Measurements from ENCODE around the gene NETO1. TPM values are rescaled to one million over a fixed set of nuclear protein-coding genes. Genes with fewer than 3 reads are reported as not detected.

NETO1 gene
- total and polyA plus RNA-seq, 2 experiments from 2014 or later, result 10.8 to 20.7 TPM

- Mint-ChIP-seq H3K9me3 (peaks cover 10% of the 10 kb centered on the region; the same call in 2 of the 3 replicates), H3K36me3 (ENCODE audit: low read depth) (peaks cover 30% of the 10 kb centered on the region; the same call in 2 of the 3 replicates), H3K4me3 (no peak overlapping the region), H3K4me1 (peaks cover 21% of the 10 kb centered on the region), H3K27ac (peak overlapping the region; percentile 12; the same call in 1 of the 2 replicates), H3K27me3 (ENCODE audit: insufficient read depth, low read depth, poor library complexity) (peaks cover 2% of the 10 kb centered on the region)
- H3K79me2 ChIP-seq (replicated peaks; ENCODE audit: insufficient read depth), result no peaks in the 10 kb centered on the region
- ATAC-seq, result no peak
- H3K4me3 ChIP-seq, result no peak overlapping the region
- TF ChIP-seq NANOG (IDR thresholded peaks at IDR 0.05; ENCODE audit: borderline replicate concordance), result no peak
- TF ChIP-seq CTCF (conservative IDR thresholded peaks at IDR 0.05; ENCODE audit: low read depth in 2 of 2), result no peak
- TF ChIP-seq POLR2AphosphoS5 (IDR thresholded peaks at IDR 0.05; ENCODE audit: low read depth), result no peak
- TF ChIP-seq ETS1 (IDR thresholded peaks at IDR 0.05), result no peak
- TF ChIP-seq JUNB (IDR thresholded peaks at IDR 0.05; ENCODE audit: unreplicated experiment), result no peak
- no peak for TF ChIP-seq EZH2phosphoT487 (IDR thresholded peaks at IDR 0.05; ENCODE audit: unreplicated experiment)
- no peak for TF ChIP-seq ZNF462 (CRISPR knock-in tag; IDR thresholded peaks at IDR 0.05)
- no peak for TF ChIP-seq ZNF114 (CRISPR knock-in tag; IDR thresholded peaks at IDR 0.05)
- no peak for TF ChIP-seq ZNF331 (CRISPR knock-in tag; IDR thresholded peaks at IDR 0.05; ENCODE audit: low read depth)
- TF ChIP-seq STAT1 (IDR thresholded peaks at IDR 0.05; ENCODE audit: unreplicated experiment), result no peak
- no peak for TF ChIP-seq CREB1 (CRISPR knock-in tag; IDR thresholded peaks at IDR 0.05; ENCODE audit: low read depth)
- no peak overlapping the region for H2AFZ ChIP-seq
- no peak overlapping the region for H3K27ac ChIP-seq (ENCODE audit: low read depth)
- peak; percentile 12 for DNase-seq (ENCODE audit: low spot score)
- H3K9me2 ChIP-seq (ENCODE audit: insufficient read depth), result peaks cover 5% of the 10 kb centered on the region; the same call in 1 of the 2 replicates
- no peak overlapping the region for H3K4me2 ChIP-seq
- H3K27me3 ChIP-seq (ENCODE audit: insufficient read depth), result no peaks in the 10 kb centered on the region
- H3K4me1 ChIP-seq (ENCODE audit: insufficient read depth), result peaks cover 13% of the 10 kb centered on the region
- H4K20me1 ChIP-seq (replicated peaks; ENCODE audit: insufficient read depth), result no peaks in the 10 kb centered on the region
- no peaks in the 10 kb centered on the region for H3K36me3 ChIP-seq (ENCODE audit: insufficient read depth)
- H3F3A ChIP-seq (replicated peaks; ENCODE audit: low read depth), result no peaks in the 10 kb centered on the region
Observed at GRCh38 chr18:72846736-72847533, 20.9 kb downstream of the NETO1 start.

Measured in GM23338 (cell line).